ENCODE measurements around the gene ZNF700.
"Not testable (repeated sequence)": the region's sequence is repeated elsewhere in the genome, so short reads cannot be mapped to it uniquely, and the experiment has no call there.

The ZNF700 gene

DNA sequence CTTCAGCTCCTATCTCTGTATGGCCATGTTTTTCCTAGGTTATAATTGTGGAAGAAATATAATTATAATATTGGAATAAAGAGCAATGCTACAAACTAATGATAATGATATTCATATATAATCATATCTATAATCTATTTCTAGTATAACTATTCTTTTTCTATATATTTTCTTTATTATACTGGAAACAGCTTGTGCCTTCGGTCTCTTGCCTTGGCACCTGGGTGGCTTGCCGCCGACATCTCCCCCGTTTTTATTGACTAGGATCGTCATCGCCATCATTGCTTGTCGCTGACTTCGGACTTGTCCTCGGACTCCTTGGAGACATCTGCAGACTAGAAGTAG is 64.2 kb downstream of the ZNF700 start:
- no peak for DNase-seq (ENCODE audit: low read depth)

DNA sequence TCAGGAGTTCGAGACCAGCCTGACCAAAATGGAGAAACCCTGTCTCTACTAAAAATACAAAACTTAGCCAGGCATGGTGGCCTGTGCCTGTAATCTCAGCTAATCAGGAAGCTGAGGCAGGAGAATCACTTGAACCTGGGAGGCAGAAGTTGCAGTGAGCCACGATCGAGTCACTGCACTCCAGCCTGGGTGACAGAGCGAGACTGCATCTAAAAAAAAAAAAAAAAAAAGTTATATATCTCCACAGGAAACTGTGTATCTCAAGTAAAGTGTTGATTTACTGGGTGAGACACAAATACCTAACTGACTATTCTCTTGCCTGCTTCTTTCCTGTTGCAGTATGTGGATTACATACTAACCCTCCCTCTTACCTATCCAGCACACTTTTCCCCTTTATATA is 67.0 kb downstream of the ZNF700 start:
- DNase-seq (ENCODE audit: low read depth): not testable (repeated sequence)

DNA sequence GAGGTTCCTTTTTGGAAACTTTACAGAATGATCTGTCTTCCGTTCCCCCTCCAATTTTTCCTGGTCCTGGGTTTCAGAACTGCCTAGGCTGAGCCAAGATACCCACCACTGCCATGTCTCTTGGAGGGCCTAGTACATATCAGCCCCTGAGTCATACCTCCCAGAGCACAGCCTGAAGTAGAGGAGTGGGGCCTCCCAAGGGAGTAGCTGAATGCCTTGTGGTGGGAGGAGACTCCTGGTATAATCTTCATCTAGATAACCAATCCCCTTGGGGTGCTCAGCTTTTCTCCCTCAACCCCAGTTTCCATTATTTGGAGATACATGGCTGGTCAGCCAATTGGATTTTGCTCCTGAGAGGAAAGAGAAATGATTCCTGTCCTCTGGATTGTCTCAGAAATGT is 70.3 kb downstream of the ZNF700 start:
- DNase-seq (ENCODE audit: low read depth): no peak
